ENCODE results near the gene CSTF2T. TPM values are rescaled to one million over a fixed set of nuclear protein-coding genes. Genes with fewer than 3 reads are reported as not detected.

CSTF2T gene
- total RNA-seq, 1 experiment from 2014 or later: 27.5 TPM

GRCh38 chr10:51700228-51700817 is 928 bp upstream of the CSTF2T start:
- Mint-ChIP-seq H3K9me3 (no peaks in the 10 kb centered on the region), H3K4me1 (peaks cover 31% of the 10 kb centered on the region), H3K4me3 (peak overlapping the region; percentile 99), H3K36me3 (peaks cover 7% of the 10 kb centered on the region), H3K27me3 (ENCODE audit: low read depth) (no peaks in the 10 kb centered on the region), H3K27ac (peak overlapping the region; percentile 100)
- DNase-seq (ENCODE audit: low spot score) (no peak), ATAC-seq (peak; percentile 36)
- ChIA-PET POLR2A (interaction anchor here (0.5 kb wide), 2 partner anchors 9 to 340 kb away, joined by 3 to 5 read pairs; no protein-coding TSS in a partner anchor), CTCF (interaction anchor here (1.0 to 1.4 kb wide), 2 partner anchors 9 to 614 kb away, joined by 3 to 4 read pairs; partner anchors contain the start of gene DKK1)
- TF ChIP-seq NR1H2 (CRISPR knock-in tag; IDR thresholded peaks at IDR 0.05) (no peak), ZMAT4 (CRISPR knock-in tag; IDR thresholded peaks at IDR 0.05) (no peak), MLX (CRISPR knock-in tag; IDR thresholded peaks at IDR 0.05) (no peak), PRDM15 (CRISPR knock-in tag; IDR thresholded peaks at IDR 0.05) (no peak), ELF4 (CRISPR knock-in tag; IDR thresholded peaks at IDR 0.05; ENCODE audit: low read depth) (no peak), GRHL2 (CRISPR knock-in tag; IDR thresholded peaks at IDR 0.05; ENCODE audit: insufficient replicate concordance, severe bottlenecking) (no peak), ZNF232 (CRISPR knock-in tag; IDR thresholded peaks at IDR 0.05) (no peak), E2F5 (CRISPR knock-in tag; IDR thresholded peaks at IDR 0.05) (no peak), NFATC4 (CRISPR knock-in tag; IDR thresholded peaks at IDR 0.05) (no peak), HMGA2 (CRISPR knock-in tag; IDR thresholded peaks at IDR 0.05) (no peak), JUN (CRISPR knock-in tag; IDR thresholded peaks at IDR 0.05) (no peak), AR (CRISPR knock-in tag; IDR thresholded peaks at IDR 0.05) (no peak), CTCF (IDR thresholded peaks at IDR 0.05) (no peak), CREM (CRISPR knock-in tag; IDR thresholded peaks at IDR 0.05) (no peak)

GRCh38 chr10:51699145-51699474 is 285 bp downstream of the CSTF2T start:
- 0 out of 2 replicates have a peak, but pooled peaks have one; percentile 15 for TF ChIP-seq ARID4B (CRISPR knock-in tag; IDR thresholded peaks at IDR 0.05; ENCODE audit: borderline replicate concordance)
- TF ChIP-seq ATF1 (CRISPR knock-in tag; IDR thresholded peaks at IDR 0.05): no peak
- CTCF ChIA-PET: no interaction called here
- peaks cover 31% of the 10 kb centered on the region for H3K4me1 Mint-ChIP-seq
- DNase-seq (ENCODE audit: low spot score) (no peak), ATAC-seq (peak; percentile 34)
- peaks cover 7% of the 10 kb centered on the region for H3K36me3 Mint-ChIP-seq
- H3K27me3 Mint-ChIP-seq (ENCODE audit: low read depth): no peaks in the 10 kb centered on the region
- peak overlapping the region; percentile 99 for H3K4me3 Mint-ChIP-seq
- POLR2A ChIA-PET: no interaction called here
- peak overlapping the region; percentile 100 for H3K27ac Mint-ChIP-seq
- no peaks in the 10 kb centered on the region for H3K9me3 Mint-ChIP-seq

All from WTC11 (cell line).